ENCODE results near the gene IDI1. TPM values are rescaled to one million over a fixed set of nuclear protein-coding genes. Genes with fewer than 3 reads are reported as not detected.

IDI1 gene
- total and polyA plus RNA-seq, 2 of the 13 experiments (the other 11 are each of a cell fraction or from before 2014, with no cell fraction given): 44.4 to 145 TPM

- TF ChIP-seq, protein P1, sequence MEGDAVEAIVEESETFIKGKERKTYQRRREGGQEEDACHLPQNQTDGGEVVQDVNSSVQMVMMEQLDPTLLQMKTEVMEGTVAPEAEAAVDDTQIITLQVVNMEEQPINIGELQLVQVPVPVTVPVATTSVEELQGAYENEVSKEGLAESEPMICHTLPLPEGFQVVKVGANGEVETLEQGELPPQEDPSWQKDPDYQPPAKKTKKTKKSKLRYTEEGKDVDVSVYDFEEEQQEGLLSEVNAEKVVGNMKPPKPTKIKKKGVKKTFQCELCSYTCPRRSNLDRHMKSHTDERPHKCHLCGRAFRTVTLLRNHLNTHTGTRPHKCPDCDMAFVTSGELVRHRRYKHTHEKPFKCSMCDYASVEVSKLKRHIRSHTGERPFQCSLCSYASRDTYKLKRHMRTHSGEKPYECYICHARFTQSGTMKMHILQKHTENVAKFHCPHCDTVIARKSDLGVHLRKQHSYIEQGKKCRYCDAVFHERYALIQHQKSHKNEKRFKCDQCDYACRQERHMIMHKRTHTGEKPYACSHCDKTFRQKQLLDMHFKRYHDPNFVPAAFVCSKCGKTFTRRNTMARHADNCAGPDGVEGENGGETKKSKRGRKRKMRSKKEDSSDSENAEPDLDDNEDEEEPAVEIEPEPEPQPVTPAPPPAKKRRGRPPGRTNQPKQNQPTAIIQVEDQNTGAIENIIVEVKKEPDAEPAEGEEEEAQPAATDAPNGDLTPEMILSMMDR (CRISPR knock-in tag; IDR thresholded peaks at IDR 0.05): no peak
- no peak for TF ChIP-seq KDM4B (CRISPR knock-in tag; IDR thresholded peaks at IDR 0.05)
- peak; percentile 55; the same call in 1 of the 2 replicates for TF ChIP-seq FOXC1 (CRISPR knock-in tag; IDR thresholded peaks at IDR 0.05; ENCODE audit: borderline replicate concordance)
- peak; percentile 48; the same call in 1 of the 2 replicates for TF ChIP-seq ZNF329 (CRISPR knock-in tag; IDR thresholded peaks at IDR 0.05; ENCODE audit: low read depth)
- no peak for TF ChIP-seq ZNF484 (CRISPR knock-in tag; IDR thresholded peaks at IDR 0.05; ENCODE audit: borderline replicate concordance, low read depth)
- TF ChIP-seq TAF1 (CRISPR knock-in tag; IDR thresholded peaks at IDR 0.05): peak; percentile 94
- TF ChIP-seq, protein P2, sequence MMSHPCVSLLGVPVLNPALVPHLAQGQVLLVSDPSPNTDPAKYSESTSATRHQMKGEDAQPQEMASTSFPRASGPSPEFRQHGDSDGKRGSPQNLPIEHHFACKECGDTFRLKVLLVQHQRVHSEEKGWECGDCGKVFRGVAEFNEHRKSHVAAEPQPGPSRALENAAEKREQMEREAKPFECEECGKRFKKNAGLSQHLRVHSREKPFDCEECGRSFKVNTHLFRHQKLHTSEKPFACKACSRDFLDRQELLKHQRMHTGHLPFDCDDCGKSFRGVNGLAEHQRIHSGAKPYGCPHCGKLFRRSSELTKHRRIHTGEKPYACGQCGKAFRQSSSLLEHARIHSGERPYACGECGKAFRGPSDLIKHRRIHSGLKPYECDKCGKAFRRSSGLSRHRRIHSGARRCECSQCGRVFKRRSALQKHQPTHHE (CRISPR knock-in tag; IDR thresholded peaks at IDR 0.05; ENCODE audit: borderline replicate concordance): no peak; the same call in 1 of the 2 replicates
- TF ChIP-seq, protein P3, sequence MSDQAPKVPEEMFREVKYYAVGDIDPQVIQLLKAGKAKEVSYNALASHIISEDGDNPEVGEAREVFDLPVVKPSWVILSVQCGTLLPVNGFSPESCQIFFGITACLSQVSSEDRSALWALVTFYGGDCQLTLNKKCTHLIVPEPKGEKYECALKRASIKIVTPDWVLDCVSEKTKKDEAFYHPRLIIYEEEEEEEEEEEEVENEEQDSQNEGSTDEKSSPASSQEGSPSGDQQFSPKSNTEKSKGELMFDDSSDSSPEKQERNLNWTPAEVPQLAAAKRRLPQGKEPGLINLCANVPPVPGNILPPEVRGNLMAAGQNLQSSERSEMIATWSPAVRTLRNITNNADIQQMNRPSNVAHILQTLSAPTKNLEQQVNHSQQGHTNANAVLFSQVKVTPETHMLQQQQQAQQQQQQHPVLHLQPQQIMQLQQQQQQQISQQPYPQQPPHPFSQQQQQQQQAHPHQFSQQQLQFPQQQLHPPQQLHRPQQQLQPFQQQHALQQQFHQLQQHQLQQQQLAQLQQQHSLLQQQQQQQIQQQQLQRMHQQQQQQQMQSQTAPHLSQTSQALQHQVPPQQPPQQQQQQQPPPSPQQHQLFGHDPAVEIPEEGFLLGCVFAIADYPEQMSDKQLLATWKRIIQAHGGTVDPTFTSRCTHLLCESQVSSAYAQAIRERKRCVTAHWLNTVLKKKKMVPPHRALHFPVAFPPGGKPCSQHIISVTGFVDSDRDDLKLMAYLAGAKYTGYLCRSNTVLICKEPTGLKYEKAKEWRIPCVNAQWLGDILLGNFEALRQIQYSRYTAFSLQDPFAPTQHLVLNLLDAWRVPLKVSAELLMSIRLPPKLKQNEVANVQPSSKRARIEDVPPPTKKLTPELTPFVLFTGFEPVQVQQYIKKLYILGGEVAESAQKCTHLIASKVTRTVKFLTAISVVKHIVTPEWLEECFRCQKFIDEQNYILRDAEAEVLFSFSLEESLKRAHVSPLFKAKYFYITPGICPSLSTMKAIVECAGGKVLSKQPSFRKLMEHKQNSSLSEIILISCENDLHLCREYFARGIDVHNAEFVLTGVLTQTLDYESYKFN (CRISPR knock-in tag; conservative IDR thresholded peaks at IDR 0.05): peak; percentile 65
- TF ChIP-seq ZNF17 (CRISPR knock-in tag; IDR thresholded peaks at IDR 0.05): no peak
- TF ChIP-seq CBX2 (IDR thresholded peaks at IDR 0.05; ENCODE audit: low read depth, low read length): no peak
- no peak for TF ChIP-seq CBX2 (CRISPR knock-in tag; IDR thresholded peaks at IDR 0.05; ENCODE audit: low read depth)
- TF ChIP-seq SRSF1 (optimal IDR thresholded peaks at IDR 0.05; ENCODE audit: low read depth, low read length): peak; percentile 64
- TF ChIP-seq SAP130 (CRISPR knock-in tag; IDR thresholded peaks at IDR 0.05; ENCODE audit: low read depth): peak; percentile 89
- peak; percentile 64; the same call in 1 of the 2 replicates for TF ChIP-seq ZBTB42 (CRISPR knock-in tag; IDR thresholded peaks at IDR 0.05)
- TF ChIP-seq KDM2A (CRISPR knock-in tag; IDR thresholded peaks at IDR 0.05; ENCODE audit: borderline replicate concordance, low read depth): peak; percentile 100
- TF ChIP-seq ZIK1 (CRISPR knock-in tag; IDR thresholded peaks at IDR 0.05; ENCODE audit: borderline replicate concordance, low read depth): no peak
- TF ChIP-seq NFIB (CRISPR knock-in tag; IDR thresholded peaks at IDR 0.05; ENCODE audit: borderline replicate concordance): no peak
- peak; percentile 93 for TF ChIP-seq SP1 (IDR thresholded peaks at IDR 0.05)
- TF ChIP-seq SP1 (CRISPR knock-in tag; IDR thresholded peaks at IDR 0.05): peak; percentile 98
- TF ChIP-seq GRHL1 (CRISPR knock-in tag; conservative IDR thresholded peaks at IDR 0.05): no peak
- TF ChIP-seq ZNF558 (CRISPR knock-in tag; IDR thresholded peaks at IDR 0.05; ENCODE audit: borderline replicate concordance): peak; percentile 86; the same call in 1 of the 2 replicates
- TF ChIP-seq ZBTB7B (CRISPR knock-in tag; IDR thresholded peaks at IDR 0.05): 0 out of 2 replicates have a peak, but pooled peaks have one; percentile 14
- TF ChIP-seq ZNF12 (CRISPR knock-in tag; IDR thresholded peaks at IDR 0.05): no peak
Measured at GRCh38 chr10:1048732-1049424, at the start of gene IDI1 (continued).
